ENCODE results near the gene NEK1.

NEK1 gene

DNA sequence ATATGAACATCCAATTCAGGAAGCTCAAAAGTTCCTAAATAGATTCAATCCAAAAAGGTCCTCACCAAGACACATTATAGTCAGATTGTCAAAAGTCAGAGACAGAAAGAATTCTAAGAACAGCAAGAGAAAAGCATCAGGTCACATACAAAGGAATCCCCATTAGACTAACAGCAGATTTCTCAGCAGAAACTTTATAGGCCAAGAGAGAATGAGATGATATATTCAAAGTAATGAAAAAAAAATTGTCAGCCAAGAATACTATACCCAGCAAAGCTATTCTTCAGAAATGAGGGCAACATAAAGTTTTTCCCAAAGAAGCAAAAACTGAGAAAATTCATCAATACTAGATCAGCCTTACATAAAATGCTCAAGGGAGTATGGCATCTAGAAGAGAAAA, 235.0 kb downstream of the NEK1 start:
- in situ Hi-C loops (cut with MboI; ENCODE audit: low sequenced_read_pairs): no loop called here

DNA sequence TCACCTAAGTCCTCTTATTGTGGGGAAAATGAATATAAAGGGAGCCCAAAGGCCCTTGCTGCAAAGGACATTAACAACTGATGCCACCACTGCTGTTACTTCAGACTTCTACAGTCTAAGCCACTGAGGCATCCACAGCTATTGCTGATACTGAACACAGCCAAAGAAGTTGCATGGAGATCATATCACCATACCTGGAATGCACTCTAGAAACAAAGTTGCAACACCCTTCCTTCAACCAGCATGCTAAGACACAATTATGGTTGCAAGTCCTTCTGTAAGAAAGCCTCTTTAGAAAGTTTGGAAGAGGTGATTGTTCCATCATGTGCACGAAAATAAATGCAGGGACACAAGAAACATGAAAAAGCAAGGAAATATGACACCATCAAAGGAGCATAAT, 236.0 kb downstream of the NEK1 start:
- in situ Hi-C loops (cut with MboI; ENCODE audit: low sequenced_read_pairs): no loop called here

DNA sequence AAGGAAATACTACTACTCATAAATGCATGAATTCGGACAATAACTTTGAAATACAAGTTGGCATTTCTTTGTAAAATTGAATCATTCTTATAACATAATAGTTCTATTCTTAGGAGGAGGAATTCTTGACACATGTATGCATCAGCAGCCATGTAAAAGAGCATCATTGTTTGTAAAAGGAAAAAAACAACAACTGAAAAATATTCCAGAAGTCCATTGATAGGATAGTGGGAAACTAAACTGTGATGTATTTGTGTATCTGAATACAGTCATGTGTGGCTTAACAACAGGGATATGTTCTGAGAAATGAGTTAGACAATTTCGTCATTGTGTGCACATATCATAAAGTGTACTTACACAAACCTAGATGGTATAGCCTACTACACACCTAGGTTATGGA, 239.6 kb downstream of the NEK1 start:
- in situ Hi-C loops (cut with MboI; ENCODE audit: low sequenced_read_pairs): no loop called here

DNA sequence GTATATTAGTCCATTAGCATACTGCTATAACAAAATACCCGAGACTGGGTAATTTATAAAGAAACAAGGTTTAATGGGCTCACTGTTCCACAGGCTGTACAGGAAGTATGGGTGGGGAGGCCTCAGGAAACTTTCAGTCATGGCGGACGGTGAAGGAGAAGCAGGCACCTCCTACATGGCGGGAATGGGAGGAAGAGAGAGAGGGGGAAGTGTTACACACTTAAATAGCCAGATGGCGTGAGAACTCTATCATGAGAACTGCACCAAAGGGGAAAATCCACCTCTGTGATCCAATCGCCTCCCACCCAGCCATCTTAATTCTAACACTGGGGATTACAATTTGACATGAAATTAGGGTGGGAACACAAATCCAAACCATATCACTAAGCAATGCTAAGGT, 242.7 kb downstream of the NEK1 start:
- in situ Hi-C loops (cut with MboI; ENCODE audit: low sequenced_read_pairs): no loop called here

DNA sequence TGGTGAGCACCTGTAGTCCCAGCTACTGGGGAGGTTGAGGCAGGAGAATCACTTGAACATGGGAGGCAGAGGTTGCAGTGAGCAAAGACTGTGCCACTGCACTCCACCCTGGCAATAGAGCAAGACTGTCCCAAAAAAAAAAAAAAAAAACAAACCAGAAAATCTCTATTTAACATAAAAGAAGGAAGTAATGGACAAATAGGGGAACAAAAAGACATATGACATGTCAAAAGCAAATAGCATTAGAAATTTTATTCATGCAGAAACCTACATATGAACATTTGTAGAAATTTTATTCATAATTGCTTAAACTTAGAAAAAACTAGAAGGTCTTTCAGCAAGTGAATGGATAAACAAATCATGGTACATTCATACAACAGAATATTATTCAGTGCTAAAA, 244.6 kb downstream of the NEK1 start:
- in situ Hi-C loops (cut with MboI; ENCODE audit: low sequenced_read_pairs): no loop called here

DNA sequence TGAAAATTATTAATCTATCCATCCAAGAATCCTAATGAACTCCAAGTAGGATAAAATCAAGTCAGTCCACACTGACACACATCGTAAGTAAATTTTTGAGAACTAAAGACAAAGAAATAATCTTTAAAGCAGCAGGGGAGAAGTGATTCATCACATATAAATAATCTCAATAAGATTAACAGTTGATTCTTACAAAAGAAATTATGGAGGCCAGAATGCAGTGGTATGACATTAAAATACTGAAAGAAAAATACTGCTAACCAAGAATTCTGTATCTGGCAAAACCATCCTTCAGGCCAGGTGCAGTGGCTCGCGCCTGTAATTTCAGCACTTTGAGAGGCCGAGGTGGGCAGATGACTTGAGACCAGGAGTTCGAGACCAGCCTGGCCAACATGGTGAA, 245.6 kb downstream of the NEK1 start:
- in situ Hi-C loops (cut with MboI; ENCODE audit: low sequenced_read_pairs): no loop called here

DNA sequence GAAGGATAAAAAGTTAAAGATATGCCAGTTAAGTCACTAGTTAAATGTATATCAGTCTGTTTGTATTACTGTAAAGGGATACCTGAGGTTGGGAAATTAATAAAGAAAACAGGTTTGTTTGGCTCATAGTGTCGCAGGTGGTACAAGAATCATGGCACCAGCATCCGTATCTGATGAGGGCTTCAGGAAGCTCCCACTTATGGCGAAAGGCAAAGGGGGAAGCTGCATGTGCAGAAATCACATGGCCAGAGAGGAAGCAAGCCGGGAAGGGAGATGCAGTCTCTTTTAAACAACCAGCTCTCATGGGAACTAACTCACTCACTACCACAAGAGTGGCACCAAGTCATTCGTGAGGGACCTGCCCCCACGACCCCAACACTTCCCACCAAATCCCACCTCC, 249.8 kb downstream of the NEK1 start:
- in situ Hi-C loops (cut with MboI; ENCODE audit: low sequenced_read_pairs): no loop called here

DNA sequence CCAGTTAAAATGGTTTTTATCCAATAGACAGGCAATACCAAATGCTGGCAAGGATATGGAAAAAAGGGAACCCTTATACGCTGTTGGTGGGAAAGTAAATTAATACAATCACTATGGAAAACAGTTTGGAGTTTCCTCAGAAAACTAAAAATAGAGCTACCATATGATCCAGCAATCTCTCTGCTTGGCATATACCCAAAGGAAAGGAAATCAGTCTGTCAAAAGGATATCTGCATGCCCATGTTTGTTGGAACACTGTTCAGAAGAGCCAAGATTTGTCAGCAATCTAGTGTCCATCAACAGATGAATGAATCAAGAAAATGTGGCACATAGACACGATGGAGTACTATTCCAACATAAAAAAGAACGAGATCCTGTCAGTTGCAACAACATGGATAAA, 250.6 kb downstream of the NEK1 start:
- in situ Hi-C loops (cut with MboI; ENCODE audit: low sequenced_read_pairs): no loop called here

DNA sequence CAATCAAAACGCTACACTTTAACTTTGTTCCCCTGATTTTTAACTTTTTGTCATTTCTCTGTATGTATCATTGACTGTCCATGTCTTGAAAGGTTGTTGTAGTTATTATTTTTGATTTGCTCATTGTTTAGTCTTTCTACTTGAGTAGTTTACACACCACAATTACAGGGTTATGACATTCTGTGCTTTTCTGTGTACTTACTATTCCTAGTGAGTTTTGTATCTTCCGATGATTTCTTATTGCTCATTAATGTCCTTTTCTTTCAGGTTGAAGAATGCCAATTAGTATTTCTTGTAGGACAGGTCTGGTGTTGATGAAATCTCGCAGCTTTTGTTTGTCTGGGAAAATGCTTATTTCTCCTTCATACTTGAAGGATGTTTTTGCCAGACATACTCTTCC, 252.4 kb downstream of the NEK1 start:
- in situ Hi-C loops (cut with MboI; ENCODE audit: low sequenced_read_pairs): no loop called here

DNA sequence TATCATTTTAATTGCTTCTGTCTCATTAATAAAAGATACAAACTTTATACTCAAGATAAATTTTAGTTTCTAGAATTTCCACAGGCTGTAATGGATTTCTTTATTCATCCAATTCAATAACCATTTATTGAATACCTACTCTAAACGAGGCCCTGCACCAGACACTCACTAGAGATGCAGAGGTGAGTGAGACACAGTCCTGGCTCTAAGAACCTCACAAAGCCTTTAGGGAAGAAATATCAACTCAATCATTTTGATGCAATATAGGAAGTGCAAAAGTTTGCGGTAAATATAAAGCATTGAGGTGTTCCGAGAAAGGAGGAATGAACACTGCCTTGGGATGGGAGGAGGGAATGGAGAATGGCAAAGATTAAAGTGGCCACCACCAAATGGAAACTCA, 260.0 kb downstream of the NEK1 start:
- in situ Hi-C loops (cut with MboI; ENCODE audit: low sequenced_read_pairs): no loop called here

DNA sequence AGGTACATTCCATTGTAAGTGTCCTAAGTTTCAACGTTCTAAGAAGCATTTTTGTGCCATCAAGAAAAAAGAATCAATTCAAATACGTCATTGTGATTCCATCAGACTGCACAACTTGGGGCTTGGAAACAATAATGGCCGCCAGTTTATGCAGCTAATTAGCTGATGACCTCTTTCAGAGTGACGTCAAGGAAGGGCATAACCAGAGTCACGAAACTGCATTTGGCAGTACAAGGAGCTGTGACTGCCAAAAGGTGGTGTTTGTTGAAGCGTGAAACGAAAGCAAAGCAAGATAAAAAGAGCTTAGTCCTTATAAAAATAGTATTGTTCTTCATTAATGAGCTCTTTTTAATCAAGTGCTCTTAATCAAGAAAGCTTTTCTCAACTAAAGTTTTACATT, 260.5 kb downstream of the NEK1 start:
- in situ Hi-C loops (cut with MboI; ENCODE audit: low sequenced_read_pairs): no loop called here

DNA sequence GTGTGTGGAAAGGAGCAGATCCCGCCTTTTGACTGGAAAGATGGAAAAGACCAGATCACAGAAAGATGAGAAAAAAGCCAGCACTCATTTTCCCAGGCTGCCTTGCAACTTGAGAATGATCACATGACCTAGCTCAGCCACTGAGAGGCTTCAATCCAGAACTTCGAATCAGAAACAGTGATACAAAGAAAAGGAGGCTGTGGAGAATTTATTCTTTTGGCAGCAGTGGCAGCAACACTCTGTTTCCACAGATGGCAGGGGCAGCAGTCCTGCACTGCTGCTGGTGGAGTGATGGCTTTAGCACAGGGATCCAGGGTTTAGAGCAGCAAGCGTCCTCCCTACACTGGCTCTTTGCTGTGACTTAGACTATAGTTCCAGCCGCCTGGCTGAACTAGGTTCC, 263.8 kb downstream of the NEK1 start:
- in situ Hi-C loops (cut with MboI; ENCODE audit: low sequenced_read_pairs): no loop called here

DNA sequence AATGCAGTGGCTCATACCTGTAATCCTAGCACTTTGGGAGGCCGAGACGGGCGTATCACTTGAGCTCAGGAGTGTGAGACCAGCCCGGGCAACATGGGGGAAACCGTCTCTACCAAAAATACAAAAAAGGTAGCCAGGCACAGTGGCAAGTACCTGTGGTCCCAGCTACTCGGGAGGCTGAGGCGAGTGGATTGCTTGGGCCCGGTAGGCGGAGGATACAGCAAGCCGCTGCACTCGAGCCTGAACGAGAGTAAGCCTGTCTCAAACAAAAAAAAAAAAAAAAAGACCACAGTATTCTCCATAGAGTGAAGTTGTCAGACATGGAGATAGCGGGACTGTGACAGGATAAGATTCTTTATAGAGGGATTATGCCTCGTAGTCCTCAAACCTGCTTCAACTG, 265.5 kb downstream of the NEK1 start:
- in situ Hi-C loops (cut with MboI; ENCODE audit: low sequenced_read_pairs): no loop called here

DNA sequence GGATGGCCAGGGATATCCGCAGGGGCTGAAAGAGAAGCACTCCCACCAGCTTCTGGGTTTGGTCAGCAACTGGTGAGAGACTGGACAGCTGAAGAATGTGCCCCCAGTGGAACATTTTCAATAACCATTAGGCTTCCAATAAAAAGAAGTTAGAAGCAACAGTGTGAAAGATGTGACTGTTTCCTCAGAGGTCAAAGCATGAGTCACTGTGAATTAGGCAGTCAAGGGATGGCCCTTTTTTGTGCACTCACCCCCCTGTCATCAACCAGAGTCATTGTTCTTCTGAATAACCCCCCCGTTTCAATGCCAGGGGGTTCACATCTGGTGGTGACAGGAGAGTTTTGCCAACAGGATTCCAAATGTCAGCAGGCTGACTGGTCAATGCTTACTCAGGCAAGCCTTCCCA, 267.1 kb downstream of the NEK1 start:
- in situ Hi-C loops (cut with MboI; ENCODE audit: low sequenced_read_pairs): no loop called here

Measured in HL-60/S4 treated with phorbol 12-myristate 13-acetate at 8.2 ng/mL for 4 days and 3 days (cell line).